ENCODE measurements around the gene OR6C75. TPM values are rescaled to one million over a fixed set of nuclear protein-coding genes. Genes with fewer than 3 reads are reported as not detected.
"Not testable (repeated sequence)": the region's sequence is repeated elsewhere in the genome, so short reads cannot be mapped to it uniquely, and the experiment has no call there.

The OR6C75 gene
- total and polyA plus RNA-seq, 4 donors, result not detected

DNA sequence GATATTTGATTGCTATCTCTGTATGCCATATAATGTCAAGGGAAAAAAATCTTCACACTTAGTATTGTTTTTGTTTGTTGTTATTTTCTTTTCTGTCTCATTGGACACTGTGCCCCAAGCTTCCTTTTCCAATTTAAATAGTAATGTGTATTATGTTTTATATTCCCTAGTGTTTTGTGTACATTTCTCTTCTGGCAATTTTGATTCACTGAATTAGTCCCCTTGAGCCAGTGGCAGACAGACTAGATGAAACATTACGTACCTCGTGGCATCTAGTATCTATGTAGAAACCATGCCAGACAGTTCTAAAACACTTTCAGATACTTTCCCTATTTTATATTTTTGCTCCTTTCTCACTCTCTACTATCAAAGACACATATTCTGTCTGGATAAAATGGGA, 48.7 kb upstream of the OR6C75 start, which contains the start of gene OR6C1 (continued):
- no peak for TF ChIP-seq REST (IDR thresholded peaks at IDR 0.05)
- TF ChIP-seq, protein P1, sequence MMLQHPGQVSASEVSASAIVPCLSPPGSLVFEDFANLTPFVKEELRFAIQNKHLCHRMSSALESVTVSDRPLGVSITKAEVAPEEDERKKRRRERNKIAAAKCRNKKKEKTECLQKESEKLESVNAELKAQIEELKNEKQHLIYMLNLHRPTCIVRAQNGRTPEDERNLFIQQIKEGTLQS (IDR thresholded peaks at IDR 0.05), result no peak

GRCh38 chr12:55320201-55320600, 42.6 kb upstream of the OR6C75 start:
- Histone ChIP-seq H3K4me3 (ENCODE audit: low read depth in 1 of 3, low read length in 3 of 3) (no peak overlapping the region), H3K27ac (ENCODE audit: low read depth in 1 of 2, low read length in 2 of 2) (no peak overlapping the region), H3K9me3 (ENCODE audit: control insufficient read depth in 4 of 4, low read length in 3 of 4) (no peaks in the 10 kb centered on the region), H3K4me1 (ENCODE audit: control insufficient read depth in 4 of 4, insufficient read depth in 4 of 4, low read length in 3 of 4) (no peaks in the 10 kb centered on the region), H3K9ac (ENCODE audit: low read depth in 1 of 2, low read length in 2 of 2) (no peak overlapping the region), H3K27me3 (ENCODE audit: control insufficient read depth in 4 of 4, insufficient read depth in 4 of 4, low read length in 3 of 4) (no peaks in the 10 kb centered on the region), H3K36me3 (ENCODE audit: control insufficient read depth in 4 of 4, insufficient read depth in 3 of 4, low read depth in 1 of 4, low read length in 3 of 4) (no peaks in the 10 kb centered on the region)
- WGBS, result 45% methylated on average over 4 of the region's 4 CpGs
- TF ChIP-seq FOXA2 (IDR thresholded peaks at IDR 0.05) (no peak), REST (IDR thresholded peaks at IDR 0.05) (no peak), MAX (IDR thresholded peaks at IDR 0.05) (no peak)
- DNase-seq (ENCODE audit: low spot score), result no peak

GRCh38 chr12:55325801-55326200, 37.0 kb upstream of the OR6C75 start:
- H3K27ac ChIP-seq (ENCODE audit: low read depth in 1 of 2, low read length in 2 of 2); H3K4me1 ChIP-seq (ENCODE audit: control insufficient read depth in 4 of 4, insufficient read depth in 4 of 4, low read length in 3 of 4); H3K9ac ChIP-seq (ENCODE audit: low read depth in 1 of 2, low read length in 2 of 2); H3K27me3 ChIP-seq (ENCODE audit: control insufficient read depth in 4 of 4, insufficient read depth in 4 of 4, low read length in 3 of 4); DNase-seq (ENCODE audit: low spot score); H3K9me3 ChIP-seq (ENCODE audit: control insufficient read depth in 4 of 4, low read length in 3 of 4); H3K36me3 ChIP-seq (ENCODE audit: control insufficient read depth in 4 of 4, insufficient read depth in 3 of 4, low read depth in 1 of 4, low read length in 3 of 4); H3K4me3 ChIP-seq (ENCODE audit: low read depth in 1 of 3, low read length in 3 of 3): not testable (repeated sequence)
- 92% methylated on average over 6 of the region's 6 CpGs for WGBS

DNA sequence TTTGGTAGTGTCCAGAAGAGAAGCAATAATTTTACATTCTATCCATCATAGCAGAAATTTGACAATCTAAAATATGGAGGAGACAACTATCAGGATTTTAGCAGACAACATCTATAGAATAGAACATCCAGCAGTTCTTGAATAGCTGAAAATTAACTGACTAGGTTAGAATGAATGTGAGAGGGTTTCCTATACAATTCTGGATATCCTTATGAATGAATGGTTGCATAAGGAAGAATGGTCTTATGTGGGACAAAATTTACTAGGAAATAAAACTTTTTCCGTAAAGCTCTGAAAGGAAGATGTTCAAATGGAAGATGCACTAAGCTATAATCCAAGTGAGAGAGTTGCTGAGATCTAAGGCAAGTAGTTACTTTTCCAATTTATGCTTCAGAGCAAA, 32.3 kb upstream of the OR6C75 start, which contains the start of gene OR6C3:
Gene OR6C3 (plus strand): TSS at position 301 of the 400 bp plus-strand sequence. CDS start 955 bp downstream, outside the sequence.
- H3K27me3 ChIP-seq (ENCODE audit: control insufficient read depth in 4 of 4, insufficient read depth in 4 of 4, low read length in 3 of 4), result peaks cover 0 to 4% (median 0%) of the 10 kb centered on the region in 4 donors
- no peaks in the 10 kb centered on the region for H3K9me3 ChIP-seq (ENCODE audit: control insufficient read depth in 4 of 4, low read length in 3 of 4)
- no peaks in the 10 kb centered on the region for H3K36me3 ChIP-seq (ENCODE audit: control insufficient read depth in 4 of 4, insufficient read depth in 3 of 4, low read depth in 1 of 4, low read length in 3 of 4)
- H3K9ac ChIP-seq (ENCODE audit: low read depth in 1 of 2, low read length in 2 of 2), result no peak within 1 kb of the TSS
- 94% methylated on average over 1 of the region's 1 CpG for WGBS
- DNase-seq (ENCODE audit: low spot score), result no peak
- no peak for TF ChIP-seq NR2F2 (IDR thresholded peaks at IDR 0.05)
- TF ChIP-seq, protein P1 (IDR thresholded peaks at IDR 0.05), result no peak
- no peak within 1 kb of the TSS for H3K27ac ChIP-seq (ENCODE audit: low read depth in 1 of 2, low read length in 2 of 2)
- H3K4me3 ChIP-seq (ENCODE audit: low read depth in 1 of 3, low read length in 3 of 3), result no peak within 1 kb of the TSS
- H3K4me1 ChIP-seq (ENCODE audit: control insufficient read depth in 4 of 4, insufficient read depth in 4 of 4, low read length in 3 of 4), result no peaks in the 10 kb centered on the region

Data from liver (tissue), 9 donors.